ENCODE results near the gene MCF2. TPM values are rescaled to one million over a fixed set of nuclear protein-coding genes. Genes with fewer than 3 reads are reported as not detected.

The MCF2 gene
- total RNA-seq, 1 donor = under 0.01 TPM

- no peak overlapping the region for H3K4me3 ChIP-seq (ENCODE audit: low read depth, low read length)
- no peak for DNase-seq (ENCODE audit: low read depth)
- TF ChIP-seq CTCF (IDR thresholded peaks at IDR 0.05; ENCODE audit: insufficient read depth, low read depth, low read length) = no peak
Measured at GRCh38 chrX:139542652-139543051, 165.3 kb downstream of the MCF2 start.

- no peak for TF ChIP-seq CTCF (IDR thresholded peaks at IDR 0.05; ENCODE audit: insufficient read depth, low read depth, low read length)
Measured at GRCh38 chrX:139538907-139539790, 168.8 kb downstream of the MCF2 start.

GRCh38 chrX:139533444-139533843 lies 174.5 kb downstream of the MCF2 start:
- TF ChIP-seq CTCF (IDR thresholded peaks at IDR 0.05; ENCODE audit: insufficient read depth, low read depth, low read length) = no peak
- no peak for DNase-seq (ENCODE audit: low read depth)
- H3K4me3 ChIP-seq (ENCODE audit: low read depth, low read length) = no peak overlapping the region

More at GRCh38 chrX:139538907-139539790, 168.8 kb downstream of the MCF2 start:
- DNase-seq (ENCODE audit: low read depth) = no peak
- no peak overlapping the region for H3K4me3 ChIP-seq (ENCODE audit: low read depth, low read length)

GRCh38 chrX:139532834-139533233 lies 175.1 kb downstream of the MCF2 start:
- TF ChIP-seq CTCF (IDR thresholded peaks at IDR 0.05; ENCODE audit: insufficient read depth, low read depth, low read length) = no peak
- no peak for DNase-seq (ENCODE audit: low read depth)
- no peak overlapping the region for H3K4me3 ChIP-seq (ENCODE audit: low read depth, low read length)

Small RNA genes within 50 kb of the gene (small RNA-seq; reads per million reads assigned to genes)
- not detected for gene RF01210

Other genes with a start within 250 kb of the MCF2 start
- gene F9, start 177.4 kb downstream of the MCF2 start, total RNA-seq = not detected in 2 replicates
- gene ATP11C, start 224.9 kb upstream of the MCF2 start, total RNA-seq = 56.0 and 81.6 TPM in 2 replicates